GM12878 (cell line): ENCODE data around the gene LOXL3. TPM values are rescaled to one million over a fixed set of nuclear protein-coding genes. Genes with fewer than 3 reads are reported as not detected.

Experiments used
- ATAC-seq: fragments of 200-7000 bp; cut with Tn5 transposase; 3 replicates; pipeline ENCODE4 v1.9.1; 2020; ENCODE audit warnings: mild to moderate bottlenecking, moderate library complexity
- BruUV-seq: library from RNA; stranded (reverse); fragments of 400-500 nt; replicated peaks from 2 replicates; lab custom pipeline; 2021; lab: Mats Ljungman, UMichigan
- CTCF ChIA-PET: fragments of 300-600 bp; sonication (Branson Sonifier 250); formaldehyde crosslinking; extraction: SDS; loops from one replicate; lab custom pipeline; 2021; ENCODE audit warnings: inconsistent platforms; lab: Yijun Ruan, JAX
- POLR2A ChIA-PET: fragments of 350-600 bp; formaldehyde crosslinking; extraction: SDS; loops from one replicate; lab custom pipeline; 2021; ENCODE audit warnings: inconsistent platforms; lab: Charles Lee
- RAD21 ChIA-PET: fragments of 300-600 bp; sonication (Branson Sonifier 250); formaldehyde crosslinking; loops from one replicate; lab custom pipeline; 2023; ENCODE audit warnings: antibody characterized with exemption; ENCODE audit not compliant: unreplicated experiment; lab: Charles Lee
- SMC1A ChIA-PET: fragments of 300-600 bp; sonication (Branson Sonifier 250); formaldehyde crosslinking; loops from one replicate; lab custom pipeline; 2023; ENCODE audit not compliant: unreplicated experiment, uncharacterized antibody; lab: Charles Lee
- DNase-seq: peaks from one replicate; pipeline ENCODE4 v3.0.0-alpha.2; 2011; ENCODE audit warnings: low read depth, low spot score
- FAIRE-seq: peaks from 3 replicates; lab custom pipeline; 2011; peaks lifted over from hg19 to GRCh38; lab: Jason Lieb, UNC
- H2AFZ ChIP-seq: 2 replicates; pipeline ENCODE4 v1.6.0; 2011; ENCODE audit warnings: low read depth, low read length, control low read depth; ENCODE audit not compliant: control insufficient read depth
- H3K27ac ChIP-seq: 2 replicates; pipeline ENCODE4 v1.5.1; 2011; ENCODE audit warnings: control low read depth; ENCODE audit not compliant: control insufficient read depth, insufficient read depth
- H3K27me3 ChIP-seq, 2 experiments: replicated peaks in 1 of 2; 2 replicates each; pipeline versions ENCODE4 v1.6.0 to v1.6.1; 2011; ENCODE audit warnings: low read length in 1 of 2; ENCODE audit not compliant: control insufficient read depth in 2 of 2, insufficient read depth in 2 of 2
- H3K36me3 ChIP-seq, 2 experiments: 2 replicates each; pipeline ENCODE4 v1.5.1; 2011; ENCODE audit warnings: low read length in 1 of 2; ENCODE audit not compliant: control insufficient read depth in 2 of 2, insufficient read depth in 2 of 2
- H3K4me1 ChIP-seq: 2 replicates; pipeline ENCODE4 v1.6.1; 2011; ENCODE audit warnings: mild to moderate bottlenecking, low read length, moderate library complexity, mixed read lengths; ENCODE audit not compliant: control insufficient read depth, insufficient read depth
- H3K4me2 ChIP-seq: 2 replicates; pipeline ENCODE4 v1.6.0; 2011; ENCODE audit warnings: control low read depth; ENCODE audit not compliant: control insufficient read depth, insufficient read depth
- H3K4me3 ChIP-seq: fragments of 200-600 bp; sonication (generic); 2 replicates; pipeline ENCODE4 v1.5.1; 2016
- H3K79me2 ChIP-seq: 2 replicates; pipeline ENCODE4 v1.6.0; 2011; ENCODE audit warnings: low read length; ENCODE audit not compliant: control insufficient read depth, insufficient read depth
- H3K9ac ChIP-seq: 2 replicates; pipeline ENCODE4 v1.8.0; 2011; ENCODE audit warnings: low read length, control low read depth, mixed read lengths; ENCODE audit not compliant: control insufficient read depth, insufficient read depth
- H3K9me3 ChIP-seq: replicated peaks from 3 replicates; pipeline ENCODE4 v1.5.1; 2011; ENCODE audit warnings: mild to moderate bottlenecking, low read length; ENCODE audit not compliant: control insufficient read depth, insufficient read depth
- H4K20me1 ChIP-seq: 2 replicates; pipeline ENCODE4 v1.6.0; 2011; ENCODE audit not compliant: control insufficient read depth, insufficient read depth
- BCL3 ChIP-seq: IDR thresholded peaks from 2 replicates; pipeline ENCODE4 v1.6.1; 2011; ENCODE audit warnings: borderline replicate concordance, low read depth, mild to moderate bottlenecking, moderate library complexity, low read length; ENCODE audit not compliant: insufficient read depth, poor library complexity, severe bottlenecking
- CHD1 ChIP-seq: IDR thresholded peaks from 2 replicates; pipeline ENCODE4 v1.6.1; 2012; ENCODE audit warnings: low read depth, low read length, improper control_type of control experiment
- CHD2 ChIP-seq: IDR thresholded peaks from 2 replicates; pipeline ENCODE4 v1.6.1; 2011; ENCODE audit warnings: low read depth, low read length, improper control_type of control experiment, borderline replicate concordance
- CREB1 ChIP-seq: IDR thresholded peaks from 2 replicates; pipeline ENCODE4 v1.6.1; 2012; ENCODE audit warnings: low read depth, mild to moderate bottlenecking, inconsistent platforms
- CREM ChIP-seq: IDR thresholded peaks from 2 replicates; pipeline ENCODE4 v1.6.1; 2014; ENCODE audit warnings: antibody characterized with exemption, low read depth
- GABPA ChIP-seq: IDR thresholded peaks from 2 replicates; pipeline ENCODE4 v1.6.1; 2014; ENCODE audit warnings: antibody characterized with exemption, low read depth, mild to moderate bottlenecking, inconsistent platforms
- HCFC1 ChIP-seq: fragments of 150-350 bp; IDR thresholded peaks from 2 replicates; pipeline ENCODE4 v1.6.1; 2014; ENCODE audit warnings: low read length
- JUND ChIP-seq: IDR thresholded peaks from 2 replicates; pipeline ENCODE4 v1.6.1; 2012; ENCODE audit warnings: low read depth, mild to moderate bottlenecking, low read length, improper control_type of control experiment, moderate library complexity
- KAT2A ChIP-seq: conservative IDR thresholded peaks from 2 replicates; pipeline ENCODE4 v1.6.1; 2011; ENCODE audit warnings: low read depth, low read length; ENCODE audit not compliant: control insufficient read depth
- MTA3 ChIP-seq: IDR thresholded peaks from 2 replicates; pipeline ENCODE4 v1.6.1; 2012; ENCODE audit warnings: low read length, inconsistent platforms, borderline replicate concordance
- POLR2AphosphoS2 ChIP-seq: IDR thresholded peaks from 2 replicates; pipeline ENCODE4 v1.6.1; 2011; ENCODE audit warnings: low read depth, mild to moderate bottlenecking, low read length, improper control_type of control experiment, moderate library complexity
- SIX5 ChIP-seq: IDR thresholded peaks from 2 replicates; pipeline ENCODE4 v1.6.1; 2011; ENCODE audit warnings: mild to moderate bottlenecking, low read depth, low read length, moderate library complexity; ENCODE audit not compliant: severe bottlenecking
- SMAD5 ChIP-seq: IDR thresholded peaks from 2 replicates; pipeline ENCODE4 v1.6.1; 2016; ENCODE audit warnings: antibody characterized with exemption, low read depth
- SP1 ChIP-seq: IDR thresholded peaks from one replicate; pipeline ENCODE4 v1.6.1; 2011; ENCODE audit warnings: low read depth, low read length
- TAF1 ChIP-seq: IDR thresholded peaks from 2 replicates; pipeline ENCODE4 v1.6.1; 2011; ENCODE audit warnings: mild to moderate bottlenecking, low read depth, low read length, borderline replicate concordance
- ZBTB4 ChIP-seq: fragments of 450-650 bp; formaldehyde crosslinking; IDR thresholded peaks from 2 replicates; pipeline ENCODE4 v1.4.0; 2022; ENCODE audit warnings: mild to moderate bottlenecking, moderate library complexity
- ZNF274 ChIP-seq: IDR thresholded peaks from one replicate; pipeline ENCODE4 v1.8.0; 2011; ENCODE audit not compliant: insufficient read length, insufficient read depth
- ZNF384 ChIP-seq: IDR thresholded peaks from 2 replicates; pipeline ENCODE4 v1.6.1; 2012; ENCODE audit warnings: low read depth, mild to moderate bottlenecking, low read length, improper control_type of control experiment, borderline replicate concordance
- WGBS: methylation state at CpG from one replicate; pipeline ENCODE4 v1.1.6; 2016; ENCODE audit warnings: low lambda C conversion rate; ENCODE audit not compliant: insufficient replicate concordance, insufficient coverage; ENCODE audit errors: missing lambda C conversion rate; 5-methylcytosine and 5-hydroxymethylcytosine counted together
- in situ Hi-C: fragments of 300-500 bp; cut with MboI; formaldehyde crosslinking; loops from 9 replicates; pipeline ENCODE4 v1.14.3; 2018; ENCODE audit warnings: mixed read lengths
- intact Hi-C: fragments of 100-400 bp; cut with micrococcal nuclease; formaldehyde crosslinking; loops from one replicate; pipeline ENCODE4 v1.14.2; 2022; ENCODE audit not compliant: unreplicated experiment
- polyA plus RNA-seq, 11 experiments: library from polyadenylated mRNA; depleted of rRNA in 4 of 11; unstranded in 6 of 11; stranded (reverse) in 5 of 11; fragments of >200 nt; fragmentation: Nextera tagmentation in 4 of 11; fragmentation: Illumina TruSeq in 1 of 11; extraction: Ambion mirVana in 4 of 11; extraction: Trizol in 1 of 11; gene quantifications; 1 replicate in 1 of 11; 2 replicates in 10 of 11; pipeline versions ENCODE4 v1.2.1 to v1.2.3, GENCODE V29; 2011 to 2016; ENCODE audit warnings: inconsistent platforms in 2 of 11, missing spikeins in 2 of 11, low read depth in 1 of 11
- total RNA-seq, 4 experiments: library from RNA; depleted of rRNA in 3 of 4; stranded (reverse); fragments of >200 nt in 3 of 4; fragmentation: Illumina TruSeq in 1 of 4; extraction: Trizol in 1 of 4; gene quantifications; 2 replicates each; pipeline versions ENCODE4 v1.2.1 to v1.2.3, GENCODE V29; 2013 to 2021

The LOXL3 gene
- total and polyA plus RNA-seq, 10 of the 15 experiments (the other 5 are each of a cell fraction or from before 2014, with no cell fraction given) = 6.2 to 40.9 (median 23.3) TPM

GRCh38 chr2:74593826-74594772, 40.4 kb upstream of the LOXL3 start (continued):
- TF ChIP-seq SMAD5 = no peak
- TF ChIP-seq CREM = no peak

GRCh38 chr2:74588664-74589063, 34.9 kb upstream of the LOXL3 start:
- no TSS peak for BruUV-seq
- Histone ChIP-seq H3K27me3 (no peaks in the 10 kb centered on the region), H2AFZ (no peak overlapping the region), H3K4me1 (peaks cover 24% of the 10 kb centered on the region), H3K27ac (no peak overlapping the region), H3K36me3 (no peaks in the 10 kb centered on the region), H3K9me3 (no peaks in the 10 kb centered on the region), H3K4me2 (no peak overlapping the region), H3K79me2 (no peaks in the 10 kb centered on the region), H3K9ac (no peak overlapping the region), H3K4me3 (no peak overlapping the region), H4K20me1 (no peaks in the 10 kb centered on the region)
- no peak for DNase-seq
- ChIA-PET RAD21 (interaction anchor here (0.7 to 11.0 kb wide), 23 partner anchors 10 to 339 kb away, joined by 3 to 158 read pairs (median 6); partner anchors contain the start of genes AUP1, CCDC142, DOK1 and DQX1), POLR2A (interaction anchor here (0.6 to 25.0 kb wide), 9 partner anchors 16 to 177 kb away, joined by 3 to 441 read pairs (median 6); partner anchors contain the start of genes AUP1, CCDC142, DOK1 and HTRA2), CTCF (interaction anchor here (0.6 to 12.8 kb wide), 32 partner anchors 11 to 767 kb away, joined by 3 to 281 read pairs (median 7); partner anchors contain the start of genes AUP1, C2orf81, CCDC142 and DOK1), SMC1A (interaction anchor here (0.6 to 11.0 kb wide), 29 partner anchors 11 to 542 kb away, joined by 3 to 371 read pairs (median 6); partner anchors contain the start of genes AUP1, CCDC142, DQX1 and HTRA2)
- no peak for ATAC-seq
- no peak for FAIRE-seq
- intact Hi-C loops (loop anchor here (5.0 to 10.0 kb wide), 2 partner anchors 186 to 254 kb away; no protein-coding TSS in a partner anchor), in situ Hi-C loops (loop anchor here (10.0 kb wide), 1 partner anchor 104 kb away; the partner anchor contains the start of genes CCDC142 and TTC31)
- WGBS = 50% methylated on average over 2 of the region's 2 CpGs
- TF ChIP-seq BCL3 (no peak), MTA3 (no peak), KAT2A (no peak), ZBTB4 (no peak), SP1 (no peak), GABPA (no peak), HCFC1 (no peak), SIX5 (no peak), ZNF274 (no peak), JUND (no peak), TAF1 (no peak), CHD2 (no peak), CREB1 (no peak), CHD1 (no peak), POLR2AphosphoS2 (no peak), ZNF384 (no peak)
